HG03432 (cell line): ENCODE data around the gene C6orf52.
"Not testable (repeated sequence)": the region's sequence is repeated elsewhere in the genome, so short reads cannot be mapped to it uniquely, and the experiment has no call there.

Source experiments
- ATAC-seq: cut with Tn5 transposase; IDR thresholded peaks from one replicate; pipeline ENCODE4 v1.9.1; 2021; ENCODE audit warnings: mild to moderate bottlenecking, moderate library complexity; ENCODE audit not compliant: unreplicated experiment

The C6orf52 gene

DNA sequence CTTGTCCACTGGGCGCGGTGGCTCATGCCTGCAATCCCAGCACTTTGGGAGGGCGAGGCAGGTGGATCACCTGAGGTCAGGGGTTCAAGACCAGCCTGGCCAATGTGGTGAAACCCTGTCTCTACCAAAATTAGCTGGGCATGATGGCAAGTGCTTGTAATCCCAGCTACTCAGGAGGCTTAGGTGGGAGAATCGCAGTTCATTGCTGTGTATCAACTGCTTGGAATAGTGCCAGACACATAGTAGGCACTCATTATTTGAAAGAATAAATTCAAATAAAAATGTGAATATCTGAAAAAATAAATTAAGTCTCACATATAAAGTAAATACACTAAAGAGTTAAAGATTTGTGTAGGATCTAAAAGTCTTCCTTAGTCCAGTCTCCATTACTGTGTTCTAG is 2.2 kb upstream of the C6orf52 start:
- no peak for ATAC-seq

DNA sequence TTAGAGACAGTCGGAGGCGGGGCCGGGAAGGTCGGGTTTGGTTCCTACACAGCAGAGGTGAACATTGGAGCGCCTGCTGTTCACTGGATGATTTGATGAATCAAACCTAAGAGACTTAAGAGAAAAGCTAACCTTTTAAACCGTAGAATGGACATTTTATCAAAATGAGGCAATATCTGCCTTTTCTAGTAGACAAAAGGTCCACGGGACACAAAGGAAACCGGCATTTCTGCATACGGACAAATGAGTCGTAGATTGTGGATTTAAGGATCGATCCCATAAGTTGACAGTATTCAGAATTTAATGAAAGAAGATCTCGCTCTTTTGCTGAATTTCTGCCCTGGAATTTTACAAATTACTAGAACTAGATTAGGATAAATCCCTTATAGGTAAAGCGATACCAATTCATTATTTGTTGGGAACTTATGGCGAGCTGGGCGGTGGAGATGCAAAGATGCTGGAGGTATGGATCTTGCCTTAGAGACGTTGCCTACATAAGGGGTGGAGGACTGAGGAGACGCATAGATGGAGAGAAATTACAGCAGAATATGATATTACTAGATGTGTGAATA is 756 bp upstream of the C6orf52 start:
- no peak for ATAC-seq

DNA sequence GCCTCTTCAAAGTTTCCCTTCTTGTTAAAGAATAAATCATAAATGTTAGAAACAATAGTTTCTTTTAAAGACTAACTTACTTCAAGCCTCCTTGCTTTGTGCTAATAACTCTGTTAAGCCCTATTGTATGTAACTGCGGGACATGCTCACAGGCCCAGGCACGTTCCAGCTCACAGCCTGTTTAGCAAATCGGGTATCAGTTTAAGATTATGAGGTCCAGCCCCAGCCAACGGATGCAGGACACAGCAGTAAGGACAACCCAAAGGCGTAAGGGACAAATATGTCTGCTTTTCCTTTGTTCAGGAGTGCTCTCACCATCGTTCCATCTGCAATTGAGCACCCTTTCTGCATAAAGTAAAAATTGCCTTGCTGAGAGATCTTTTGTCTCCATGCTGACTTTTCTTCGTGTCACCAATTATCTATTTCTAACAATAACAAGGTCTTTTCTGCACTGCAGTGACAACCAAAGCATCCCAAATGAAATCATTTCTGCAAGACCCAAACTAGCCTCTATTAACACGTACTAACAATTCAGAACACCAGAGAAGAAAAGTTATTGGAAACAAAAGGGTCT is 1.4 kb downstream of the C6orf52 start:
- ATAC-seq, result no peak

DNA sequence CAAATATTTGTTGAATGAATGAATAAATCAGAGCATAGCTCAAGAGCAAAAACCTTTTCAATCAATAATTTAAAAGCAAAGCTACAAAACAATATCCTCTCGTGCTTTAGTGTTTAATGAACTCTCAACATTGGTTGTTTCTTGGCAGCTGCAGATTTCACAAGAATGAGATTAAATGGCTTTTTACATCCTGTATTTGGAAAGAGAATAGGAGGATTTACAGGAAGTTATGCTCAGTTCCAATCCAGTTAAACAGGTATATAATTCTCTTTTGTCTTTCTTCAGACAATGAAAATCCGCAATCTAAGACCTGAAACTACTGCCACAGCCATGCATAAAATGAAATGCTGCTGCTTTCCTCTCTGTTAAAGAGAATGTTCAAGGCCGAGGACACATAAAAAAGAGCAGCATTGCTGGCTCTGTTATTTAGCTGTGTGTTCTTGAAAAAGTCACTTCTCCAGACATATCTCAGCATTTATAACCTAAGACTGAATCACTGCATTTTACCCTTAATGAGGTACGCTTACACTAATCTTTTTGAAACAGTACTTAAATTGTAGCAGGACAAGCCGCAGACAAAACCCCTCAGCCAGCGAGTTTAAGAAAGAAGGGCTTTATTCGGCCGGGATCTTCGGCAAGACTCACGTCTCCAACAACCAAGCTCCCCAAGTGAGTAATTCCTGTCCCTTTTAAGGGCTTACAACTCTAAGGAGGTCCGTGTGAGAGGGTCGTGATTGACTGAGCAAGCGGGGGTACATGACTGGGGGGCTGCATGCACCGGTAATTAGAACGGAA is 3.6 kb downstream of the C6orf52 start:
- ATAC-seq, result no peak

DNA sequence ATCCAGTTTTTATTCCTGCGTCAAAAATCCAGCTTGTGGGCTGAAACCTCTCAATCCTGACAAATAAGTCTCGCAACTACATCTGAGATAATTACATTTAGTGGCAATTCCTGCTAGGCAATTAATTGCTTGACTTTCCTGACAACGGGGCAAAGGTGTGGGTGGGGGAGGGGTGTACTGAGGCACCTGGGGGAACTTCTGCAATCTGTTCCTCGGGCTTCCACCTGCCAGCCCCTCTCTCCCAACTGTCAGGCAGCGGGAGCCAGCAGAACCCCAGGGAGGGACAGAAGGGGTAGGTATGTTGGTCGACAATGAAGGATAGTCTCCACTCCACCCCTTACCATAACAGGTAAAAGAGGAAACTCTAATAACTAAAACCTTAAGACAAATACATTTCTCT is 6.8 kb downstream of the C6orf52 start:
- ATAC-seq, result no peak

DNA sequence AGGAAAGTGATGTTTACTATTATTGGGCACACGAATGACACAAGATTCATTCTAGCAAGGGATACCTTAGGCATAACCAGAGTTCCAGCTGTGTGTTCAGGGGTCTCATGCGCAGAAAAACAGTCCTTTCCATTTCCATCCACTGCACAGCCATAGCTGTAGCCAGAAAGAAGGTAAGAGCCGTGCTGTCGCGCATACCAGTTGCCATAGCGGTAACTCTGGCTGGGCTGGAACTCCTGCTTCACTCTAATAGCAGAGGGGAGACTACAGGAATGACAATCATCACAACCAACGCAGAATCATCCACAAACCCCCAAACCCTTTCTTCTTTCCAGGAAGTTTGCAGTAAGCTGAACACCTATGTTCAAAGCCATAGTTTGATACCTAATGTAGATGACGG is 7.5 kb downstream of the C6orf52 start:
- no peak for ATAC-seq

DNA sequence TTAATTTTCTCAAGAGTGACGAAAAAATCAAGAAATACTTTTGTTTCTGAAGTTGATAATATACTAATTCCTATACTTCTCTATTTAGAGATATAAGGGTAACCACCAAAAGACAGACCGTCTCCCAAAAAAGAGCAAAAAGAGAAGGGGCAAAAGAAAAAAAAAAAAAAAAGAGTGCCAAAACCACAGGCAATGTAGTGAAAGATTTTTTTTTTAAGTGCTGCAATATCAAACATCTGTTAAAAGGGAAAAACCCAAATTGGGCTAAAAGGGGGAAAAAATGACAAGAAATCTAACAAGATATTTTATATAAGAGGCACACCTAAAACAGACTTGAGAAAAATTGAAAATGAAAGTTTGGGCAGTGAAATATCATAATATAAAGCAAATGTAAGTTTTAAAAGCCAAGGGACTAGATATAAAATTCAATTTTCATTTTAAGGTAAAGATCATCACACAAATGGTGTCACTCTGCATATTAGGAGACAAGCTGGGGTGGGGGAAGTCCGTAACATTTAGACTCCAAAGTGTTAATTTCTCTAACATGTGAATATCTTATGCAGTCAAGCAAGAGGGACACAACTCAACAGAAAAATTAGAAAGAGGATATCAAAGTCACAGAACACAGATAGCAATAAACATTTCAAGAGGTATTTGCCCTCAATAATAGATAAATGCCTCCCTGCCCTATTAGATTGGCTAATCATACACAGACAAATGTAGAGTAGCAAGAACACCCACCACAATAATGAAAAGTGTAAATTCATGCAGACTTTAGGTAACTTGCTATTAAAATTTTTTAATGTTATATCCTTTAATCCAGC is 9.1 kb downstream of the C6orf52 start:
- ATAC-seq, result no peak

DNA sequence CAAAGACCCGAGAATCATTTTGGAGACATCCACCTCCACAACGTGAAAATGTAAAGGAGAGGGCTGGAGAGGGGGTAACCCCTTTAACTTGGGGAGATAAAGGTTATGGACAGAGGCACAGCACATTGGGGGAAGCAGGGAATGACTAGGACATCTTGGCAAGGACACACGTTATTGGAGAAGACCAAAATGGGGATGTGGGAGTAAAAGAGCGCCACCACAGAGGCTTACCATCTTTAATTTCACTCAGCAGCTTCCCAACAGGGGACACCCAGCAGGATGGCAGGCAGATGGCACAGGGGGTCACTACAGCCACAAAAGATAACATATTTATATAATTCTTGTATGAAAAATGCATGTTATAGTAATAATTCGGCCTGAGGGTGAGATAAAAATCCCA is 9.8 kb downstream of the C6orf52 start:
- ATAC-seq, result no peak

DNA sequence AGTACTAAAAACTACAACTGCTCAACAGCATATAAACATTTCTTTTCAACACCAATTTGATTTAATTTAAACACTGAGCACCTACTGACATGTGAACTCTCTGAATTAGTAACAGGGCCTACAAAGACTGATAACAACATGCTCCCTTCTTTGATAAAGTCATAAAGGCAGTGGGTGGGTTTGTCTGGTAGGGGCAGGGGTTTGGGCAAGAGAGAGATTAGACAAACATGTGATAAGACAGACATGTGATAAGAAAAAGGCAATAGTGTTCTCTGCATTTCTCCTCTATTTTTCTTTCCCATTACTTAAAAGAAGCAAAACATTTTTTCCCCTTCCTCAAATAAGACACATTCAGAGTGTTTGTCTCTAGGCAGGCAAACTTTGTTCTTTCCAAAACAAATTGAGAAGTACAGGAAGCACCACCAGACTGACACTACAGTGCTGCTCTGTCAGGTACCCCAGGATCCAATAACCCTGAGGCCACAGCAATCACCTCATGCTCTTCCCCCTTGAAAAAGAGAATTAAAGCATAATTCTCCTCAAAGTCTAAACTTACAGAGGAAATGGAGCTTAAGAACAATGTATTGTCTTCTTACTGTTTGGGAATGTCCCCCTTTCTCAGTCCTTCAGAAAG is 11.9 kb downstream of the C6orf52 start:
- ATAC-seq, result no peak

DNA sequence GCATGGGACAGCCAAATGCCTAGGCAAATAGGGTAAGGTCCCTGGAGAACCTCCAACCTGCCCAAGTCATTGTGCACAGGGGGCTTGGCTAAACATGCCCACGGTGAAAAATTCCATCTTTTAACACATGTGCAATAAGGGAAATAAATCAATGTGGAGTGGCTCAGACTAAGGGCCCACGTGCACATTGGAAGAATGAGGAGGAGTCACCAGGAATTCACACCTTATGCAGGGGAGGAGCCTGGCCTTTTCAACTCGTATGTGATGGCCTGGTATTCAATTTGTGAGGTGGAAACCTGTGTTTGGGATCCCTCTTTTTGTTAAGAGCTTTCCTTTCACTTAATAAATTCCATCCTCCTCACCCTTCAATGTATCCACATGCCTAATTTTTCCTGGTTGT is 12.6 kb downstream of the C6orf52 start:
- ATAC-seq, result no peak

DNA sequence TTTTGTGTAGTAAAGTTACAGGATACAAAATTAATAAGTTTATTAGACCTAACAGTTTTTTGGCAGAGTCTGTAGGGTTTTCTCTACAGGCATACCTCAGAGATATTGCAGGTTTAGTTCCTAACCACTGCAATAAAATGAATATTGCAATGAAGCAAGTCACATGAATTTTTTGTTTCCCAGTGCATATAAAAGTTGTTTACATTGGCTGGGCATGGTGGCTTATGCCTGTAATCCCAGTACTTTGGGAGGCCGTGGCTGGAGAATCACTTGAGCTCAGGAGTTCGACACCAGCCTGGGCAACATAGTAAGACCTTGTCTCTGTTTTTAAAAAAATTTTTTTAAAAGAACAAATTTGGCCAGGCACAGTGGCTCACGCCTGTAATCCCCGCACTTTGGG is 16.0 kb downstream of the C6orf52 start:
- no peak for ATAC-seq

DNA sequence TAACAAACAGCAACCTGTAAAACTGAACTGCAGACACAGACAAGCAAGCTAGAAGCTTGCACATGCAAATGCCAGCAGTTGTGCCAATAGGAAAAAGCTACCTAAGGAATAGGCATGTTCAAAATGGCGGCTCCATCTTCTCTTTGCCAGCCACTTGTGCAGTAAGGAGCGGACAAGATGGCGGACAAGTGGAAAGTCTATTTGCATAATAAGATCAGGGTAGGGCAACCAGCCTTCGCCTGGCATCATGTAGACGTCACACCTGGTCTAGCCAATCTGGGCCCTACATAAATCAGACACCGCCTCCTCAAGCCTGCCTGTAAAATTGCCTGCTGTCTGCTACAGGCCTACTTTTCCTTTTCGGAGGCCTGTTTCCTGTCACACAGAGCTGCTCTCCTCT is 18.0 kb downstream of the C6orf52 start:
- ATAC-seq, result no peak

DNA sequence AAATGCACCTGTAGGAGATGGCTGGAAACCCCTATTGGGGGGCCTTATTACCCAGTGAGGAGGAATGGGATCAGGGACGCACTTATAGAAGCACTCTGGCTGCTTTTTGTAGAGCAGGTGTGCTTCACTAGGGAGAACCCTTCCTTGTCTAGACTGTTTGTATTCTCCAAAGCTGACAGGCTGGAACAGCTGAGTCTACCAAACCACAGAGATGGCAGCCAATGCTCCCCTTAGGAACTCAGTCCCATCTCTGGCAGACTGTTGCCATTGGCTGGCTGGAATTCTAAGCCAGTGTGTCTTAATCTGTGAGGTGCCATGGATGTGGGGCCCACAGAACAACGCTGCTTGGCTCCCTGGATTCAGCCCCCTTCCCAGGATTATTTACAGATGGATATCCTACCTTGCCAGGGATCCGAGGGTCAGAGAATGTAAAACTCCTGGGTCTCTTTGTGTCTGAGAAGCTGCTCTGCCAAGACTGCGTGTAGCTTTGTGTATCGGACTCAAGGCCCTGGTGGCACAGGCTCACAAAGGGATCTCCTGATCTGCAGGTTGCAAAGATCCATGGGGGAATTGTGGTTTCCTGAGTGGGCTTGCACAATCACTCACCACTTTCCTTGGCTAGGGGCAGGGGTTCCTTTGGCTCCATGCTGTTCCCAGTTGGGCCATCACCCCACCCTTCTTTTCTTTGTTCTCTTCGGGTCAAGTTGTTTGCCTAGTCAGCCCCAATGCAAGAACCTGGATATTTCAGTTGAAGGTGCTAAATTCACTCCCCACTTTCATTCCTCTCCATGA is 26.1 kb downstream of the C6orf52 start:
- no peak for ATAC-seq

DNA sequence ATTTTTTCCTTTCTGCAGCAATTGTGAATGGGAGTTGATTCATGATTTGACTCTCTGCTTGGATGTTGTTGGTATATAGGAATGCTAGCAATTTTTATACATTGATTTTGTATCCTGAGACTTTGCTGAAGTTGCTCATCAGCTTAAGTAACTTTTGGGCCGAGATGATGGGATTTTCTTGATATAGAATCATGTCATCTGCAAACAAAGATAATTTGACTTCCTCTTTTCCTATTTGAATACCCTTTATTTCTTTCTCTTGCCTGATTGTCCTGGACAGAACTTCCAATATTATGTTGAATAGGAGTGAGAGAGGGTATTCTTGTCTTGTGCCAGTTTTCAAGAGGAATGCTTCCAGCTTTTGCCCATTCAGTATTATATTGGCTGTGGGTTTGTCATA is 28.8 kb downstream of the C6orf52 start:
- not testable (repeated sequence) for ATAC-seq

DNA sequence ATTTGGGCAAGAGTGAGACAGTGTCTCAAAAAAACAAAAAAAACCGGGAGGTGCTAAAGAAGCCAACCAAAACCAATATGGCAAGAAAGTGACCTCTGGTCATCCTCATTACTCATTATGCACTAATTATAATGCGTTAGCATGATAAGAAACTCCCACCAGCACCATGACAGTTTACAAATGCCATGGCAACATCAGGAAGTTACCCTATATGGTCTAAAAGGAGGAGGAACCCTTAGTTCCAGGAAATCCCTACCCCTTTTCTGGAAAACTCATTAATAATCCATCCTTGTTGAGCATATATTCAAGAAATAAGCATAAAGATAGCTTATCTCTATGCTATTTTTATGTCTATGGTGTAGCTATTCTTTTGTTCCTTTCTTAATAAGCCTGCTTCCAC is 31.7 kb downstream of the C6orf52 start:
- ATAC-seq, result no peak

DNA sequence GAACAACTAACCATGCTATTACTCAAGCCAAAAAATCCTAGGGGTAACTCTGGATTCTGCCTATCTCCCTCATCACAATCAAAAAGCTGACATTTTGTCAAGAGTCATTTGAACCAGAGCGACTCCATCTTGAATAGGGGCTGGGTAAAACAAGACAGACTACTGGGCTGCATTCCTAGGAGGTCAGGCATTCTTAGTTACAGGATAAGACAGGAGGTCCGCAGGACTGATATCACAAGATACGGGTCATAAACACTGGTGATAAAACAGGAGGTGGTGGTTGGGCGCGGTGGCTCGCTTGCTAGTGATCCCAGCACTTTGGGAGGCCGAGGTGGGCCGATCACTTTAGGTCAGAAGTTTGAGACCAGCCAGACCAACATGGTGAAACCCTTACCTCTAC is 32.2 kb downstream of the C6orf52 start:
- ATAC-seq, result no peak

DNA sequence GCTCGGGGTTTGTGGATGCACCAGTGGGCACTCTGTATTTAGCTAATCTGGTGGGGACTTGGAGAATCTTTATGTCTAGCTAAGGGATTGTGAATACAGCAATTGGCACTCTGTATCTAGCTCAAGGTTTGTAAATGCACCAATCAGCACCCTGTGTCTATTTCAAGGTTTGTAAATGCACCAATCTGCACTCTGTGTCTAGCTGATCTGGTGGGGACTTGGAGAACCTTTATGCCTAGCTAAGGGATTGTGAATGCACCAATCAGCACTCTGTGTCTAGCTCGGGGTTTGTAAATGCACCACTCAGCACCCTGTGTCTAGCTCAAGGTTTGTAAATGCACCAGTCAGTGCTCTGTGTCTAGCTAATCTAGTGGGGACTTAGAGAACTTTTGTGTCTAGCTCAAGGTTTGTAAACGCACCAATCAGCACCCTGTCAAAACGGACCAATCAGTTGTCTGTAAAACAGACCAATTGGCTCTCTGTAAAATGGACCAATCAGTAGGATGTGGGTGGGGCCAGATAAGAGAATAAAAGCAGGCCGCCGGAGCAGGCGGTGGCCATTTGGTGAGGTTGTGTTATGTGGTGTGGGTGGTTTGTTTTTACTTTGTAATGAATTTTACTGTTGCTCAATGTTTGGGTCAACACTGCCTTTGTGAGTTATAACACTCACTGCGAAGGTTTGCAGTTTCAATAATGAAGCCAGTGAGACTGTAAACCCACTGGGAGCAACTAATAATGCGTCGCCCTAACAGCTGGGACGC is 33.8 kb downstream of the C6orf52 start:
- ATAC-seq, result not testable (repeated sequence)

DNA sequence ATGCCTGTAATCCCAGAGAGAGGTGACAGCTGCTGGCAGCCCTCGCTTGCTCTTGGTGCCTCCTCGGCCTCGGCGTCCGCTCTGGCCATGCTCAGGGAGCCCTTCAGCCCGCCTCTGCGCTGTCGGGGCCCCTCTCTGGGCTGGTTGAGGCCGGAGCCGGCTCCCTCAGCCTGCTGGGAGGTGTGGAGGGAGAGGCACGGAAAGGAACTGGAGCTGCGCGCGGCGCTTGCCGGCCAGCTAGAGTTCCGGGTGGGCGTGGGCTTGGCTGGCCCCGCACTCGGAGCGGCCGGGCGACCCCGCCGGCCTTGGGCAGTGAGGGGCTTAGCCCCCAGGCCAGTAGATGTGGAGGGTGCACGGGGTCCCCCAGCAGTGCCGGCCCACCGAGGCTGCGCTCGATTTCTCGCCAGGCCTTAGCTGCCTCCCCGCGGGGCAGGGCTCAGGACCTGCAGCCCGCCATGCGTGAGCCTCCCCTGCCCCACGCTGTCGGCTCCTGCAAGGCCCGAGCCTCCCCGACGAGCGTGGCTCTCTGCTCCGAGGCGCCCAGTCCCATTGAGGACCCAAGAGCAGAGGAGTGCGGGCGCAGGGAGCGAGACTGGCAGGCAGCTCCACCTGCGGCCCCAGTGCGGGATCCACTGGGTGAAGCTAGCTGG is 34.6 kb downstream of the C6orf52 start:
- peak; percentile 49 for ATAC-seq
